ENCODE measurements around the gene KIAA1671. TPM values are rescaled to one million over a fixed set of nuclear protein-coding genes. Genes with fewer than 3 reads are reported as not detected.
"Not testable (repeated sequence)": the region's sequence is repeated elsewhere in the genome, so short reads cannot be mapped to it uniquely, and the experiment has no call there.

The KIAA1671 gene
- total and polyA plus RNA-seq, 2 donors (not counting 1 experiment from before 2014, with no cell fraction given): 0.01 to 0.02 TPM

GRCh38 chr22:25178869-25179631 is 226.5 kb downstream of the KIAA1671 start:
- H2AFZ ChIP-seq (ENCODE audit: insufficient read depth, low read depth, low read length, poor library complexity, severe bottlenecking); H3K9ac ChIP-seq (ENCODE audit: low read length); H3K27me3 ChIP-seq (replicated peaks in 1 of 4; ENCODE audit: control extremely low read depth in 1 of 4, control insufficient read depth in 3 of 4, insufficient read depth in 4 of 4, low read length in 3 of 4); H3K4me1 ChIP-seq (ENCODE audit: control insufficient read depth in 2 of 2, insufficient read depth in 2 of 2, low read length in 2 of 2); H3K27ac ChIP-seq (ENCODE audit: low read length in 2 of 2); H3K27ac Mint-ChIP-seq; H3K27me3 Mint-ChIP-seq; H4K20me1 ChIP-seq (ENCODE audit: control insufficient read depth, insufficient read depth, low read length, poor library complexity, severe bottlenecking); H3K79me2 ChIP-seq (ENCODE audit: control insufficient read depth, insufficient read depth, low read length); POLR2A ChIA-PET; H3K4me1 Mint-ChIP-seq; intact Hi-C loops (cut with micrococcal nuclease); H3K36me3 ChIP-seq (replicated peaks in 1 of 2; ENCODE audit: control extremely low read depth in 1 of 2, control insufficient read depth in 1 of 2, extremely low read depth in 1 of 2, insufficient read depth in 2 of 2, low read length in 1 of 2); H3K9me3 Mint-ChIP-seq (ENCODE audit: insufficient read depth); DNase-seq; H3K4me2 ChIP-seq (replicated peaks; ENCODE audit: low read depth, low read length, poor library complexity, severe bottlenecking); CTCF ChIA-PET: not testable (repeated sequence)
- Histone ChIP-seq H3K4me3 (ENCODE audit: control extremely low read depth in 1 of 5, extremely low read depth in 1 of 5, insufficient read depth in 1 of 5, low read depth in 2 of 5, low read length in 4 of 5) (peak overlapping the region in 3 of 5 experiments; percentile 18 to 39 (median 32)), H3K9me3 (ENCODE audit: control extremely low read depth in 1 of 3, control insufficient read depth in 2 of 3, insufficient read depth in 1 of 3, low read length in 2 of 3) (peaks cover 0 to 14% (median 5%) of the 10 kb centered on the region in 3 donors)
- peak overlapping the region; percentile 45 for H3K4me3 Mint-ChIP-seq
- WGBS (ENCODE audit: insufficient coverage): 94% methylated on average over 37 of the region's 63 CpGs
- ATAC-seq (ENCODE audit: low read depth): peak; percentile 81

GRCh38 chr22:25182131-25183110 is 229.9 kb downstream of the KIAA1671 start:
- WGBS (ENCODE audit: insufficient coverage): 100% methylated on average over 4 of the region's 10 CpGs
- POLR2A ChIA-PET: no interaction called here

More at GRCh38 chr22:25182131-25183110, 229.9 kb downstream of the KIAA1671 start:
- no peak for TF ChIP-seq CTCF (IDR thresholded peaks at IDR 0.05)
- TF ChIP-seq EZH2 (IDR thresholded peaks at IDR 0.05; ENCODE audit: borderline replicate concordance, insufficient read depth, low read depth, low read length, poor library complexity, severe bottlenecking): no peak
- Histone ChIP-seq H3K27ac (ENCODE audit: low read length in 2 of 2) (no peak overlapping the region), H3K4me2 (replicated peaks; ENCODE audit: low read depth, low read length, poor library complexity, severe bottlenecking) (no peak overlapping the region), H2AFZ (ENCODE audit: insufficient read depth, low read depth, low read length, poor library complexity, severe bottlenecking) (no peak overlapping the region), H3K36me3 (replicated peaks in 1 of 2; ENCODE audit: control extremely low read depth in 1 of 2, control insufficient read depth in 1 of 2, extremely low read depth in 1 of 2, insufficient read depth in 2 of 2, low read length in 1 of 2) (no peaks in the 10 kb centered on the region), H3K4me1 (ENCODE audit: control insufficient read depth in 2 of 2, insufficient read depth in 2 of 2, low read length in 2 of 2) (no peaks in the 10 kb centered on the region), H3K9ac (ENCODE audit: low read length) (no peak overlapping the region), H3K27me3 (replicated peaks in 1 of 4; ENCODE audit: control extremely low read depth in 1 of 4, control insufficient read depth in 3 of 4, insufficient read depth in 4 of 4, low read length in 3 of 4) (no peaks in the 10 kb centered on the region), H3K79me2 (ENCODE audit: control insufficient read depth, insufficient read depth, low read length) (no peaks in the 10 kb centered on the region), H3K9me3 (ENCODE audit: control extremely low read depth in 1 of 3, control insufficient read depth in 2 of 3, insufficient read depth in 1 of 3, low read length in 2 of 3) (peaks cover 0 to 14% (median 5%) of the 10 kb centered on the region in 3 donors), H3K4me3 (ENCODE audit: control extremely low read depth in 1 of 5, extremely low read depth in 1 of 5, insufficient read depth in 1 of 5, low read depth in 2 of 5, low read length in 4 of 5) (no peak overlapping the region), H4K20me1 (ENCODE audit: control insufficient read depth, insufficient read depth, low read length, poor library complexity, severe bottlenecking) (no peaks in the 10 kb centered on the region)
- peaks cover 3% of the 10 kb centered on the region for H3K27me3 Mint-ChIP-seq
- CTCF ChIA-PET: no interaction called here
- no peak overlapping the region for H3K4me3 Mint-ChIP-seq
- no peak for ATAC-seq (ENCODE audit: low read depth)
- H3K9me3 Mint-ChIP-seq (ENCODE audit: insufficient read depth): peaks cover 8% of the 10 kb centered on the region
- no peak overlapping the region for H3K27ac Mint-ChIP-seq
- no peak for DNase-seq
- intact Hi-C loops (cut with micrococcal nuclease): no loop called here
- no peaks in the 10 kb centered on the region for H3K4me1 Mint-ChIP-seq
